ENCODE data around the gene GTSF1L.
A peak's percentile ranks its signal among the peaks of the same experiment; 100 is the strongest.

GTSF1L gene

DNA sequence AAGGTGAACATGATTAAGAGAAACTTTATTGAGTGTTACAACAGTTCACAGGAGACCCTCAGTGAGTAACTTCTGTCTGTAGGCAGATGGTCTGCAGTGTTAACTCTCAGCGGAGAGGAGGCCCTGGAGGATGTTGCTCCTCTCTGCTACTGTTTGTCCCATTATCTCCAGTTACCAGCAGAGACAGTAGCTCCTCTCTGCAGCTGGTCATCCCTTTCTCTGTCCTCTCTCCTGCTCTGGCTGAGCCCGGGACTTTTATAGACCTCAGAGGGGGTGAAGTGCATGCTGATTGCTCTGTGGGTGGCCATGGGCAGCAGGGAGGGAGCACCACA, 5.7 kb downstream of the GTSF1L start:
- DNase-seq, result no peak
- intact Hi-C loops (cut with DNase I), result no loop called here

DNA sequence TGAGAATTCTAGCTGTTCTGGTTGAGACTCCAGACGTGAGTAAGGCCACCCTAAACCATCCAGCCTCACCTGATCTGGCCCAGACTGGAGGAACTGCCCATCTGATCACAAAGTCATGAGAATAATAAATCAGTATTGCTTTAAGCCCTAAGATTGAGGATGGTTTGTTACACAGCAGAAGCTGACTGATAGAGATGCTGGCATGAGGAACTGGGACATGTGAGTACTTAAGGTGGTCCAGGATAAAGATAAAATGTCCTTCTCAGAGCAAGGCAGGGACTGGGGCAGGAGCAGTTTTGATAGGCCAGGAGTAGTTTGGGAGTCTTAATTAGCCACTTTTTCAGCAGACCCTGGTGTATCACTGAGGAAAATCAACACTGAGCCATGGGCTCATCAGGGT, 6.8 kb downstream of the GTSF1L start:
- no peak for DNase-seq
- intact Hi-C loops (cut with DNase I), result no loop called here

DNA sequence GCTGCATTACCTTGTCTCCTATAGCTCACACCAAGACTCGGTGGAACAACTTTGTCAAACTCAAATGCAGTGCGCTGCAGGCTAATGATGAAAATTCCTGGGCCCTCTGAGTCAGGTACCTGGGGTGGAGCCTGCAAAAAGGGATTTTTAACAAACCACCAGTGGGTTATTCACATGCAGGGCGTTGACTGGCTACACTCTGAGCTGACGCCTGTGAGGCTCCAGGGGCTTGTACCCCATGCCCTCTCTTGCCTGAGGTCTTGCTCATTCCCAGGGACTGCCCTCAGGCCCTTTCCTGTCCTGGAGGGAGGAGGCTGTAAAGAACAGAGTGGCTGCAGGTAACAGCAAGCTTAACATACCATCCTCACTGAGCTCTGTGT, 9.2 kb downstream of the GTSF1L start:
- intact Hi-C loops (cut with DNase I), result no loop called here
- no peak for DNase-seq

DNA sequence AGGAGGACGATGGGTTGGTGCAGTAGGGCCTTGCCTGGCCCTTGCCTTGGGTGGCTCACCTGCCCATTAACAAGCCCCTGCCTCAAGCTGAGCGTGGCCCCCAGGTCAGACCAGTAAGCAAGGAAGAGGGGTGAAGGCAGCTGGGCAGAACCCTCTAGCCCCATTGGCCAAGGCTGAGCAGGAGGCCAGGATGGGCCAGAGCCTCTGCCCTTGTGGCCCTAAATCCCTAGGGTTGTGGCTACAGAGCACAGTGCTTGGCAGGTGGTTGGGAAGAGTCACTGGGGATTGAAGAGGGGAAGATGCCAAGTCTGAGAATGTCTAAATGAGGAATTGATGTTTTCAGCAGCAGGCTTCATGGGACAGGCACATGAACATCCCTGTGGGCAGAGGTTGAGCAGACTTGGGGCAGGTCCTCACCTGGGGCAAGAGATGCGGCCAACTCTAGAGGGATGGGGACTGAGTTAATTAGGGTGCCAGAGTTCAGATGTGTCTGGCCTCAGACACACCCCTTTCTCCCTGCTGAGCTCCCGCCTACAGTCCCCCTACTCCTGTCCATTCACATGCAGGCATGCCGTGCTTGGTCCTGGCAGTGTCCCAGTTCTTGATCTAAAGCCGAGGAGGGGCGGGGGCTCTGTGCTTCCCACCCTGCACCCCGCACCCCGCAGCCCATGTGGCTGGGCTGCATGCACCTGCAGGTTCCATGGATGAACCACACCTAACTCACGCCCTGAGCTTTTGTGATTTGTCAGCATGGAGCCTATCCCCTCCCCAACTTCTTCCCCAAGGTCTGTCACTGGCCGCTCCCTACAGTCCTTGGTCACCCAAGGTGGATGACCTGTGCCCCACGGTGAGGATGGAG, 9.8 kb downstream of the GTSF1L start:
- DNase-seq, result peak in 1 of 10 donors; percentile 42
- intact Hi-C loops (cut with DNase I), result no loop called here

DNA sequence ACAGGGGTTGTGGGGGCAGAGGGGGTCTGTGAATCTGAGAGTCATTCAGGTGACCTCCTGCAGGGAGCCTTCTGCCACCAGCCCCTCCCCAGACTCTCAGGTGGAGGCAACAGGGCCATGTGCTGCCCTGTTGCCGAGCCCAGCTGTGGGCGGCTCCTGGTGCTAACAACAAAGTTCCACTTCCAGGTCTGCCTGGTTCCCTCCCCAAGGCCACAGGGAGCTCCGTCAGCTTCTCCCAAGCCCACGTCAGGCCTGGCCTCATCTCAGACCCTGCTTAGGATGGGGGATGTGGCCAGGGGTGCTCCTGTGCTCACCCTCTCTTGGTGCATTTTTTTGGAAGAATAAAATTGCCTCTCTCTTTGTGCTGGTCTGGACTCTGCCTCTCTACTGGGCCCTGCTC, 10.7 kb downstream of the GTSF1L start:
- intact Hi-C loops (cut with DNase I), result no loop called here
- peak in 1 of 10 donors; percentile 75 for DNase-seq

DNA sequence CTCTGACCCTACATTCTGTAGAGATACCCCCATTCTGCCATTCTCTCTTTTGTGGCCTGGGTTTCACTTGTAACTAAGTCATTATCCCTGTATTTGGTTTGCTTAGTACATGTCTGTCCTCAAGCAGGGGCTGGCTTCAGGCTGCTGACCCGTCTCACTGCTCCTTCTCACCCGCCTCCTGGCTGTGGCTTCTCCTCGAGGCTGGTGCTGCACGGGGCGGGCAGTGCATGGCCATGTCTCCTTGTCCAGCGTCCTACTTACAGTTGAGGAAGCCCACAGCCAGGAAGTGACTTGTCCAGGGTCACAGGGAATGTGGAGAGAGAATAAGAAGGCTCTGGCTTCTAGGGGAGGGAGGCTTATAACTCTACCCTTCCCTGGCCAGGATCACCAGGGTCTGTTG, 11.3 kb downstream of the GTSF1L start:
- peak in 1 of 10 donors; percentile 76 for DNase-seq
- intact Hi-C loops (cut with DNase I), result no loop called here

DNA sequence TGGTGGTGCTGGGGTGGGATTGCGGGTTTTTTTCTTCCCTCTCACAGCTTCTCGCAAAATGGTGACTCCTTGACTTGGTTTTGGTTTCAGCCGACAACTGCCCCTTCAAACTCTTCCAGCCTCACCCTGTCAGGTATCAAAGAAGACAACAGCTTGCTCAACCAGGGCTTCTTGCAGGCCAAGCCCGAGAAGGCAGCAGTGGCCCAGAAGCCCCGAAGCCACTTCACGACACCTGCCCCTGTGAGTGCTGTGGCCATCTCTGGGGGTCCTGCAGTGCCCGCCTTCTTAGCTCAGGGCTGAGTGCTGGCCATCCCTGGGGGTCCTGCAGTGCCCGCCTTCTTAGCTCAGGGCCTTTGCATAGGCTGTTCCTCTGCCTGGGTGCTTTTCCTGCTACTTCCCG, 11.8 kb downstream of the GTSF1L start:
- DNase-seq, result peak in 1 of 10 donors; percentile 60
- intact Hi-C loops (cut with DNase I), result no loop called here

DNA sequence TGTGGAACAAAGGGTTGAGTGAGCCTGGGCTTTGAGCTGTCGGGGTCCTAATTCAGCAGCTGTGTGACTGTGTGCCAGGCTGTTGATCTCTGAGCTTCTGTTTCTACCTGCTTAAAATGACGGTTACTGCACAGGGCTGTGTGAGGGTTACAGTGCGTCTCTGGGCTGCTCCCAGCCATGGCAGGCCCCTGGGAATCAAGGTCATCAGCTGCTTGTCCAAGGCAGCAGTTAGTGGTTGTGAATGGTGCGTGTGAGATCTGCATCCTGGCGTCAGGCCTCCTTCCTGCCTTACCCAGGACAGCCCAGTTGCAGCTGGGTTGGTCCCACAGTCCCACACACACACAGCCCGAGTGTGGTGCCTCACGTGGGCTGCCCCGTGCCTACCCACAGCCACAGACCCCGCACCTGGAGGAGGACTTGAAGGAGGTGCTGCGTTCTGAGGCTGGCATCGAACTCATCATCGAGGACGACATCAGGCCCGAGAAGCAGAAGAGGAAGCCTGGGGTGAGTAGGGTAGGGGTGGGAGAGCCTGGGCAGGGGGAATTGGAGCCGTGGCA, 15.6 kb downstream of the GTSF1L start:
- no peak for DNase-seq
- intact Hi-C loops (cut with DNase I), result no loop called here

DNA sequence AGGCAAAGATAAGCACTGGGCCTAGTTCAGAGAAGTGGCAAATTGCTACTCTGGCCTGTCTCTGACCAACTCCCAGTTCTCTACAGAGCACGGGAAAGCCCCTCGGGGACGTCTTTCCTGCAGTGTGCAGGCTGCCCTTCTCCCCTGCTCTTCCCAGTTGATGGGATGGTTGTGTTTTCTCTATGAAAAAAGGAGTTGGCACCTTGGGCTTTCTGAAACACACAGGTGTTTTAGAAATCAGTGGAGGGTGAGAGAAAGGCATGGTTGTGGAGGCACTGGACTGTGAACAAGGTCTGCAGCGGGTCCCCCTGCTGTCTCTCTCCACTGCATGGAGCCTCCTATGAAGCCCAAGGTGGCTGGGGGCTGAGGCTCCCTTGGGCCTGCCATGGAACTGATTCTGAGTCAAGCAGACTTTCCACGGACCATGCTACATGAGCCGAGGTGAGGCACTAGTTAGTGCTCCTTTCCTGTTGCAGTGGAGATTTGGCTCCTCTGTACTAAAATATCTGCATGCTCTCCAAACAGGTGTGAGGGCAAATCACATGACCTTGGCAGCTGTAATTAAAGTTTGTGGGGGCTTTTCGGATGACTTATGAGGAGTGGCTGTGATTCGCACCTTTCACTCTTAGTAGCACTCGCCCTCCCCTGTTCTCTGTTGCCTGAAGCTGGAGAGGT, 16.3 kb downstream of the GTSF1L start:
- DNase-seq, result no peak
- intact Hi-C loops (cut with DNase I), result no loop called here

DNA sequence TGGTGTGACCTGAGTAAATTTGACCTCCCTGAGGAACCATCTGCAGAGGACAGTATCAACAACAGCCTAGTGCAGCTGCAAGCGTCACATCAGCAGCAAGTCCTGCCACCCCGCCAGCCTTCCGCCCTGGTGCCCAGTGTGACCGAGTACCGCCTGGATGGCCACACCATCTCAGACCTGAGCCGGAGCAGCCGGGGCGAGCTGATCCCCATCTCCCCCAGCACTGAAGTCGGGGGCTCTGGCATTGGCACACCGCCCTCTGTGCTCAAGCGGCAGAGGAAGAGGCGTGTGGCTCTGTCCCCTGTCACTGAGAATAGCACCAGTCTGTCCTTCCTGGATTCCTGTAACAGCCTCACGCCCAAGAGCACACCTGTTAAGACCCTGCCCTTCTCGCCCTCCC, 24.3 kb downstream of the GTSF1L start:
- peak in 1 of 10 donors; percentile 78 for DNase-seq
- intact Hi-C loops (cut with DNase I), result no loop called here

- intact Hi-C loops (cut with DNase I), result no loop called here
- DNase-seq, result no peak
These were observed 26.2 kb downstream of the GTSF1L start for GRCh38 chr20:43700627-43701026.

DNA sequence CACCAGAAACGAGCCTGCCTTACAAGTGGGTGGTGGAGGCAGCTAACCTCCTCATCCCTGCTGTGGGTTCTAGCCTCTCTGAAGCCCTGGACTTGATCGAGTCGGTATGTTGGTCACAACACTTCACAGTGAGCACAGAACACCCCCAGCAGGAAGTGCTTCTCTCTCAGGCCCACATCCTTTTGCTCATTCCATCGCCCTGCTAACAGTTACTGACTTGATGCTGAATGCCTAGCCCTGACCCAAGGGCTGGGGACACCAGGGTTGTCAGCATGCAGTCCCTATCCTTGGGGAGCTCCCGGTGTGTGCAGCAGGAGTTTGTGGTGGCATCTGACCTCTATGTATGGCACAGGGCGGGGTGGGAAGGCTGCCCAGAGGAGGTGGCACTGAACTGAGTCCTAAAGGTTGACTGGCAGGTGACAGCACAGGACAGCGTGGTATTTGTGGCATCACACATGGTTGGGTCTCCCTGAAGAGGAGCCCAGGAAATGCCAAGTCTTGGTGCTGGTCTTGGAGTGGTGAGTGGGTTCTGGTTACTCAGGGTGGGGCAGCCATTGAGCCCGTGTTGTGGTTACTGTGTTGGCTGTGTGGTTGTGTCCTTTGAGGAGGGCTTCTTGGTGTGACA, 26.7 kb downstream of the GTSF1L start:
- intact Hi-C loops (cut with DNase I), result no loop called here
- DNase-seq, result peak in 1 of 10 donors; percentile 49

DNA sequence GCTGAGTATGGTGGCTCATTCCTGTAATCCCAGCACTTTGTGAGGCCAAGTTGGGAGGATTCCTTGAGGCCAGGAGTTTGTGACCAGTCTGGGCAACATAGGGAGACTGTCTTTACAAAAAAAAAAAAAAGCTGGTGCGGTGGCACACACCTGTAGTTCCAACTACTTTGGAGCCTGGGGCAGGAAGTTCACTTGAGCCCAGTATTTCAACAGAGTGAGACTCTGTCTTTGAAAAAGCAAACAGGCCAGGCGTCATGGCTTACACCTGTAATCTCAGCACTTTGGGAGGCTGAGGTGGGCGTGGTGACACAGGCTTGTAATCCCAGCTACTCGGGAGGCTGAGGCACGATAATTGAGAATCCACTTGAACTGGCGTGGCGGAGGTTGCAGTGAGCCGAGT, 31.2 kb downstream of the GTSF1L start:
- DNase-seq, result peak in 1 of 10 donors; percentile 24
- intact Hi-C loops (cut with DNase I), result no loop called here

DNA sequence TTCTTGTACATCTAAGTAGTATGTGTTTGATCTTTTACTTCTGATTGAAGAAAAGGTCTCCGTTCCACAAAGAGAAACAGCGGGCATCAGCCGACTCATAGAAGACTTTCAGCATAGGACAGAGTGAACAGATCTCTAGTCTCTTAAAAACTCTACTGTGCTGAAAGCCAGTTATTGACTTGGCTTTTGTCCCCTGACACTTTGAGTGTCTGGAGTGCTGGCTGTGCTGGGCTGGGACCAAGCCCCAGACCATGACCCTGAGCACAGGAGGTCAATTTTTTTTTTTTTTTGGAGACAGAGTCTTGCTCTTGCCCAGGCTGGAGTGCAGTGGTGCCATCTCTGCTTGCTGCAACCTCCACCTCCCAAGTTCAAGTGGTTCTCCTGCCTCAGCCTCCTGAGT, 32.0 kb downstream of the GTSF1L start:
- DNase-seq, result peak in 1 of 10 donors; percentile 8
- intact Hi-C loops (cut with DNase I), result loop anchor here (5.0 kb wide), 1 partner anchor 157 kb away; no protein-coding TSS in a partner anchor

GRCh38 chr20:43691928-43692524, 34.8 kb downstream of the GTSF1L start:
- intact Hi-C loops (cut with DNase I), result loop anchor here (5.0 kb wide), 1 partner anchor 155 kb away; no protein-coding TSS in a partner anchor
- DNase-seq, result peak in 6 of 10 donors; percentile 18 to 89 (median 45)

GRCh38 chr20:43690943-43691598, 35.7 kb downstream of the GTSF1L start:
- DNase-seq, result peak in 1 of 10 donors; percentile 62
- intact Hi-C loops (cut with DNase I), result loop anchor here (5.0 kb wide), 1 partner anchor 154 kb away; no protein-coding TSS in a partner anchor

GRCh38 chr20:43689165-43689564, 37.6 kb downstream of the GTSF1L start:
- intact Hi-C loops (cut with DNase I), result no loop called here
- DNase-seq, result peak in 1 of 10 donors; percentile 25

- DNase-seq, result peak in 1 of 10 donors; percentile 46
- intact Hi-C loops (cut with DNase I), result no loop called here
These were observed 40.0 kb downstream of the GTSF1L start for GRCh38 chr20:43686820-43687219.

GRCh38 chr20:43682446-43682845, 44.4 kb downstream of the GTSF1L start:
- DNase-seq, result peak in 1 of 10 donors; percentile 54
- intact Hi-C loops (cut with DNase I), result no loop called here

DNA sequence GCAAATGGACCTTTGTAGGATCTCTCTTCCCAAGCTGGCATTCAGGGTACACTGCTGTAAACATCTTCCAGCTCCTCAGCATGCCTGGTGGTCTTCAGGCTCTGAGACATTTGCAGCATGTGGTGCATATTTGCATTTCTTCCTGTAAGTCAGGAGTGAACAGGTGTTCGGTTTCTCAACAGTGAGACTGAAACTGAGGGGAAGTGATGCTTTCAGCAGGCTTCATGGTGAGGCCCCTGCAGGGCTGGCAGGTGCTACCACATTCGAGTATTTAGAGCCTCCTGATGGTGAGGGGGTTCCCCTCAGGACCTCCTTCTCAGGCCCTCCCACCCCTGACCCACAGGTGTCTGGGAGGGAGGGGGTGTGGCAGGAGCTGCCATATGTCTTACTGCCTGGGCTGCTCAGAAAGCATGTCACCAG, 44.8 kb downstream of the GTSF1L start:
- intact Hi-C loops (cut with DNase I), result no loop called here
- peak in 1 of 10 donors; percentile 20 for DNase-seq

All from posterior cingulate gyrus (tissue), 11 donors.